Caco-2 (cell line): ENCODE data around the gene XPO1. TPM values are rescaled to one million over a fixed set of nuclear protein-coding genes. Genes with fewer than 3 reads are reported as not detected.

Experiments used
- BruUV-seq: library from RNA; stranded (reverse); fragments of 400-500 nt; replicated peaks from 2 replicates; lab custom pipeline; 2021; lab: Mats Ljungman, UMichigan
- CTCF ChIA-PET: fragments of 300-600 bp; sonication (Branson Sonifier 250); formaldehyde crosslinking; loops from one replicate; lab custom pipeline; 2022; ENCODE audit warnings: antibody characterized with exemption; lab: Charles Lee
- POLR2A ChIA-PET: fragments of 300-600 bp; sonication (Branson Sonifier 250); formaldehyde crosslinking; loops from one replicate; lab custom pipeline; 2022; ENCODE audit warnings: antibody characterized with exemption; lab: Charles Lee
- DNase-seq, 2 experiments: peaks; one replicate each; pipeline versions ENCODE4 v3.0.0 to v3.0.0-alpha.2; 2020 to 2022
- H3K27me3 ChIP-seq: replicated peaks from 2 replicates; pipeline ENCODE4 v1.6.0; 2011; ENCODE audit warnings: low read length; ENCODE audit not compliant: control insufficient read depth, insufficient read depth
- H3K36me3 ChIP-seq: 2 replicates; pipeline ENCODE4 v1.5.1; 2011; ENCODE audit warnings: low read length; ENCODE audit not compliant: control insufficient read depth, insufficient read depth
- H3K4me1 ChIP-seq: fragments of 250-450 bp; sonication (Bioruptor Pico); 2 replicates; pipeline ENCODE4 v1.5.1; 2020; ENCODE audit warnings: mild to moderate bottlenecking
- H3K4me3 ChIP-seq: 2 replicates; pipeline ENCODE4 v1.5.1; 2011; ENCODE audit warnings: low read depth, mild to moderate bottlenecking, control low read depth, low read length
- H3K9me3 ChIP-seq: fragments of 250-450 bp; sonication (Bioruptor Pico); 2 replicates; pipeline ENCODE4 v1.5.1; 2020; ENCODE audit warnings: mild to moderate bottlenecking, moderate library complexity
- H3K27ac Mint-ChIP-seq: one replicate; pipeline ENCODE4 v1.8.0; 2022; ENCODE audit warnings: mixed read lengths; ENCODE audit not compliant: unreplicated experiment
- H3K27me3 Mint-ChIP-seq: one replicate; pipeline ENCODE4 v1.8.0; 2022; ENCODE audit warnings: mixed read lengths; ENCODE audit not compliant: insufficient read depth, unreplicated experiment
- H3K36me3 Mint-ChIP-seq: one replicate; pipeline ENCODE4 v1.8.0; 2022; ENCODE audit warnings: mild to moderate bottlenecking, mixed read lengths; ENCODE audit not compliant: insufficient read depth, unreplicated experiment
- H3K4me1 Mint-ChIP-seq: one replicate; pipeline ENCODE4 v1.8.0; 2022; ENCODE audit warnings: low read depth, mixed read lengths; ENCODE audit not compliant: unreplicated experiment
- H3K4me3 Mint-ChIP-seq: one replicate; pipeline ENCODE4 v1.8.0; 2022; ENCODE audit warnings: mild to moderate bottlenecking, moderate library complexity, mixed read lengths; ENCODE audit not compliant: unreplicated experiment
- H3K9me3 Mint-ChIP-seq: one replicate; pipeline ENCODE4 v1.8.0; 2022; ENCODE audit warnings: mixed read lengths; ENCODE audit not compliant: unreplicated experiment
- CTCF ChIP-seq, 2 experiments: fragments of 200-600 bp in 1 of 2; IDR thresholded peaks; 1 replicate in 1 of 2; 2 replicates in 1 of 2; pipeline versions ENCODE4 v1.5.1 to v1.8.0; 2011 to 2022; ENCODE audit warnings: antibody characterized with exemption in 1 of 2, control low read depth in 1 of 2, inconsistent platforms in 1 of 2, low read depth in 1 of 2, low read length in 1 of 2, mild to moderate bottlenecking in 1 of 2, moderate library complexity in 1 of 2; ENCODE audit not compliant: insufficient read depth in 1 of 2, severe bottlenecking in 1 of 2, unreplicated experiment in 1 of 2
- intact Hi-C: fragments of 100-400 bp; cut with micrococcal nuclease; formaldehyde crosslinking; loops from one replicate; pipeline ENCODE4 v1.10.0; 2022; ENCODE audit not compliant: unreplicated experiment
- total RNA-seq: library from RNA; stranded (reverse); gene quantifications from 2 replicates; pipeline ENCODE4 v1.2.3, GENCODE V29; 2022

The XPO1 gene
- total RNA-seq, 1 experiment from 2014 or later = 218 TPM

- no peak overlapping the region for H3K4me3 Mint-ChIP-seq
- CTCF ChIA-PET = no interaction called here
- intact Hi-C loops = no loop called here
- no TSS peak for BruUV-seq
- Histone ChIP-seq H3K9me3 (no peaks in the 10 kb centered on the region), H3K4me3 (no peak overlapping the region), H3K36me3 (peaks cover 2% of the 10 kb centered on the region; the same call in 1 of the 2 replicates), H3K27me3 (no peaks in the 10 kb centered on the region), H3K4me1 (peaks cover 5% of the 10 kb centered on the region)
- peaks cover 24% of the 10 kb centered on the region for H3K4me1 Mint-ChIP-seq
- no peak for DNase-seq
- no peaks in the 10 kb centered on the region for H3K27me3 Mint-ChIP-seq
- H3K36me3 Mint-ChIP-seq = peaks cover 31% of the 10 kb centered on the region
- POLR2A ChIA-PET = no interaction called here
- H3K27ac Mint-ChIP-seq = no peak overlapping the region
- no peak for TF ChIP-seq CTCF (IDR thresholded peaks at IDR 0.05; ENCODE audit: insufficient read depth in 1 of 2, low read depth in 1 of 2, low read length in 1 of 2, severe bottlenecking in 1 of 2, unreplicated experiment in 1 of 2)
- no peaks in the 10 kb centered on the region for H3K9me3 Mint-ChIP-seq
These were observed 94.7 kb downstream of the XPO1 start for GRCh38 chr2:61443342-61444041.

- H3K4me3 ChIP-seq = no peak overlapping the region
- CTCF ChIA-PET = no interaction called here
- Mint-ChIP-seq H3K36me3 (peaks cover 11% of the 10 kb centered on the region), H3K4me1 (peaks cover 43% of the 10 kb centered on the region), H3K4me3 (no peak overlapping the region), H3K27me3 (no peaks in the 10 kb centered on the region), H3K27ac (no peak overlapping the region), H3K9me3 (no peaks in the 10 kb centered on the region)
- no peak for DNase-seq
- H3K4me1 ChIP-seq = peaks cover 11% of the 10 kb centered on the region
- no peak for TF ChIP-seq CTCF (IDR thresholded peaks at IDR 0.05; ENCODE audit: insufficient read depth in 1 of 2, low read depth in 1 of 2, low read length in 1 of 2, severe bottlenecking in 1 of 2, unreplicated experiment in 1 of 2)
- intact Hi-C loops = no loop called here
- BruUV-seq = no TSS peak
- no peaks in the 10 kb centered on the region; the same call in 1 of the 2 replicates for H3K27me3 ChIP-seq
- POLR2A ChIA-PET = no interaction called here
- H3K9me3 ChIP-seq = no peaks in the 10 kb centered on the region
- peaks cover 2% of the 10 kb centered on the region; the same call in 1 of the 2 replicates for H3K36me3 ChIP-seq
These were observed 98.7 kb downstream of the XPO1 start for GRCh38 chr2:61439241-61440002.

GRCh38 chr2:61438670-61439069 is 99.5 kb downstream of the XPO1 start:
- H3K27me3 ChIP-seq = no peaks in the 10 kb centered on the region; the same call in 1 of the 2 replicates
- H3K27me3 Mint-ChIP-seq = no peaks in the 10 kb centered on the region
- H3K4me3 Mint-ChIP-seq = no peak overlapping the region
- DNase-seq = no peak
- H3K27ac Mint-ChIP-seq = no peak overlapping the region
- H3K36me3 ChIP-seq = peaks cover 2% of the 10 kb centered on the region; the same call in 1 of the 2 replicates
- H3K9me3 ChIP-seq = no peaks in the 10 kb centered on the region
- CTCF ChIA-PET = no interaction called here
- H3K9me3 Mint-ChIP-seq = no peaks in the 10 kb centered on the region
- no TSS peak for BruUV-seq
- peaks cover 46% of the 10 kb centered on the region for H3K4me1 Mint-ChIP-seq
- intact Hi-C loops = no loop called here
- TF ChIP-seq CTCF (IDR thresholded peaks at IDR 0.05; ENCODE audit: insufficient read depth in 1 of 2, low read depth in 1 of 2, low read length in 1 of 2, severe bottlenecking in 1 of 2, unreplicated experiment in 1 of 2) = no peak
- peaks cover 18% of the 10 kb centered on the region for H3K36me3 Mint-ChIP-seq
- H3K4me1 ChIP-seq = peaks cover 12% of the 10 kb centered on the region
- POLR2A ChIA-PET = no interaction called here
- H3K4me3 ChIP-seq = no peak overlapping the region
